ENCODE results near the gene SLC19A3.

DNA sequence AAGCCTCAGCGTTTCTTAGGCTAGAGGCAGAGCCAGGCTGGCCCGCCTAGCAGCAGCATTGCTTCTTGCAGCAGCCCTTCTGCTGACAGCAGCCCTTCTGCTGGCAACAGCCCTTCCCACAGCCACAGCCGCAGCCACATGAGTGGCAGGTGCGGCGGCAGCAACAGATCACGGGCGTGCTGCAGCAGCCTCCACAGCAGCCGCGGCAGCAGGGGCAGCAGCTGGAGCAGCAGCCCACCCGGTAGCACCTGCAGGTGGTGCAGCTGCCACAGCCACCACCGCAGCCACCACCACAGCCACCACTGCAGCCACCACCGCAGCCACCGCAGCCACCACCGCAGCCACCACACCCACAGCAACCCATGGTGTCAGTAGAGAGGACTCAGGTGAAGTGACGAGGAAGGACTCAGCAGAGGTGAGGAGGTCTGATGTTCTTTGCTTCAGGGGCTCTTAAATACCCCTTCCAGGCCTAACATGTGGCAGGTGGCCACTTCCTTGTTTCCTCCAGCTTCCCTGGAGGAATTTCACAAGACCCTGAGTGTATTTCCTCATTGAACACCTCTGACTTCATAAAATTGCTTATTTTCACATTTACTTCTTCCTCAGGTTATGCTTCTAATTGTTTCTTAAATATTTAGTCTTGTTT is 6.7 kb upstream of the SLC19A3 start, which contains the start of gene SCYGR6:
- TF ChIP-seq POLR2A (IDR thresholded peaks at IDR 0.05; ENCODE audit: extremely low read depth, insufficient read length) (no peak), MYC (IDR thresholded peaks at IDR 0.05; ENCODE audit: low read depth, low read length) (no peak)
- TF ChIP-seq, protein P1, sequence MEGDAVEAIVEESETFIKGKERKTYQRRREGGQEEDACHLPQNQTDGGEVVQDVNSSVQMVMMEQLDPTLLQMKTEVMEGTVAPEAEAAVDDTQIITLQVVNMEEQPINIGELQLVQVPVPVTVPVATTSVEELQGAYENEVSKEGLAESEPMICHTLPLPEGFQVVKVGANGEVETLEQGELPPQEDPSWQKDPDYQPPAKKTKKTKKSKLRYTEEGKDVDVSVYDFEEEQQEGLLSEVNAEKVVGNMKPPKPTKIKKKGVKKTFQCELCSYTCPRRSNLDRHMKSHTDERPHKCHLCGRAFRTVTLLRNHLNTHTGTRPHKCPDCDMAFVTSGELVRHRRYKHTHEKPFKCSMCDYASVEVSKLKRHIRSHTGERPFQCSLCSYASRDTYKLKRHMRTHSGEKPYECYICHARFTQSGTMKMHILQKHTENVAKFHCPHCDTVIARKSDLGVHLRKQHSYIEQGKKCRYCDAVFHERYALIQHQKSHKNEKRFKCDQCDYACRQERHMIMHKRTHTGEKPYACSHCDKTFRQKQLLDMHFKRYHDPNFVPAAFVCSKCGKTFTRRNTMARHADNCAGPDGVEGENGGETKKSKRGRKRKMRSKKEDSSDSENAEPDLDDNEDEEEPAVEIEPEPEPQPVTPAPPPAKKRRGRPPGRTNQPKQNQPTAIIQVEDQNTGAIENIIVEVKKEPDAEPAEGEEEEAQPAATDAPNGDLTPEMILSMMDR (IDR thresholded peaks at IDR 0.05; ENCODE audit: low read depth, low read length), result no peak
- TF ChIP-seq, protein P2, sequence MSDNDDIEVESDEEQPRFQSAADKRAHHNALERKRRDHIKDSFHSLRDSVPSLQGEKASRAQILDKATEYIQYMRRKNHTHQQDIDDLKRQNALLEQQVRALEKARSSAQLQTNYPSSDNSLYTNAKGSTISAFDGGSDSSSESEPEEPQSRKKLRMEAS (IDR thresholded peaks at IDR 0.05; ENCODE audit: low read depth, low read length), result no peak
